ENCODE measurements around the gene ALAD.
"Not testable (repeated sequence)": the region's sequence is repeated elsewhere in the genome, so short reads cannot be mapped to it uniquely, and the experiment has no call there.

The ALAD gene

DNA sequence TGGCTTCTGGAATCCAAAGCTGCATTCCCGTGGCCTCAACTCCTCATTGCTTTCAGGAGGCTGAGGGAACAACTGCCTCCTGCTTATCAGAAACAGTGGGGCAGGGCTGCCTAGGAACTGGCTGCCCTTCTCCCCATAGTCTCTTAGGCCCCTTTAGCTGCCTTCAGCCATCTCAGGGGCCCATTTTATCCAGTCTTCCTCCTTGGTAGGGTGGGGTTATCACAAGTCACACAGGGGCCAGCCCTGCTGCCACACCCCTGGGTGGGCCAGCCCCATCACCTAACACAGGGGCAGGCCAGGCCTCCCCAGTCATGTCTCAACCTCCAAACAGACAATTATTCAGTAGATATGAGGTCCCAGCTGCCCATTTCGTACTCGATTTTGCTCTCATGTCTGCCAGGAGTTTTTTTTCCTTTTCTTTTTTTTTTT lies 3.9 kb downstream of the ALAD start:
- DNase-seq, result no peak

DNA sequence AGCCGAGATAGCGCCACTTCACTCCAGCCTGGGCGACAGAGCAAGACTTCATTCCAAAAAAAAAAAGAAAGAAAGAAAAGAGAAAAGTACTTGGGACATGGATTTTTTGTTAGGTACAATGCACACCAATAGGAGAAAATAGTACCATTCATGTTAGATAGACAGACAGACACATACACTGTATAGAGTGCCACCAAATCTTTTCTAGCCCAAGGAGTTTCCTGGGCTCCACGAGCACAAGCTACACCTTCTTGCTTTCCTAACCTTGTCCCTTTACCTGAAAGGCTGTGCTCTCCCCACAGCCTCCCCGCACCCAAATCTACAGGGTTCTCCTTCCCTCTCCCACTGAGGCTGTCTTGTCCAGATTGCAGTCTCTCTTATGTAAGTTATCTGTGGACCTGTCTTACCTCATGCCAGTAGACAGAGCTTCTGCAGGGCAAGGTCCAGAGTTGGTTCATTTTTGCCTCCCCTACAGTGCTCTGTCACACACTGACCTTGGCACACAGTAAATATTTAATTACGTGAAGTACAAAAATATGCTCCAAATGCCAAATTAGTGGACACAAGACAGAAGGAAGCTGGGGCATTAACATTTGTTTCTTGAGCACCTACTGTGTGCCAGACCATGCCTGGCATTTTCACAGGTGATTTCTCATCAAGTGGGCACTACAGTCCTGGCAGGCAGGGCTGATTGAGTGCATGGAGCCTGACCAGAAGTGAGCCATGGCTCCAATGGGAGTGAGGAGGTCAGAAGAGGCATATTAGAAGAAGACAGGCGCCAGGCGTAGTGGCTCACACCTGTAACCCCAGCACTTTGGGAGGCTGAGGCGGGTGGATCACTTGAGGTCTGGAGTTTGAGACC lies 5.9 kb downstream of the ALAD start:
- no peak for DNase-seq

DNA sequence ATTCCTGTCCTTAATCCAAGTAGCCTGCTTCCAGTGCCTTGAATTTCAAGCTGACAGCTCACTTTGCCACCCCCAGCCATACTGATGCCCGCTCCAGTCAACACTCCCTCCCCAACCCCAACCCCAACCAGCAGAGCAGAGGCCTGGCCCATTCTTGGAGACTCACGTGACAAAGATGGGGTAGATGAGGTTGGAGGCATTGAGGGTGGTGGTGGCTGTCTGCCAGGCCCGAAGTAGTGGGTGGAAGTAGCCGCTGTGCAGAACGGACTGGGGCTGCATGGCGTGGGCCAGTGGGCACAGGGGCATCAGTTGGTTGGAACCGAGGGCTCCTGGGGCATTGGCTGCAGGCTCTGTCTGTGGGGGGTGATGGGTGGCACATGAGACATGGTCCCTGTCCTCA lies 7.8 kb downstream of the ALAD start:
- DNase-seq, result no peak

DNA sequence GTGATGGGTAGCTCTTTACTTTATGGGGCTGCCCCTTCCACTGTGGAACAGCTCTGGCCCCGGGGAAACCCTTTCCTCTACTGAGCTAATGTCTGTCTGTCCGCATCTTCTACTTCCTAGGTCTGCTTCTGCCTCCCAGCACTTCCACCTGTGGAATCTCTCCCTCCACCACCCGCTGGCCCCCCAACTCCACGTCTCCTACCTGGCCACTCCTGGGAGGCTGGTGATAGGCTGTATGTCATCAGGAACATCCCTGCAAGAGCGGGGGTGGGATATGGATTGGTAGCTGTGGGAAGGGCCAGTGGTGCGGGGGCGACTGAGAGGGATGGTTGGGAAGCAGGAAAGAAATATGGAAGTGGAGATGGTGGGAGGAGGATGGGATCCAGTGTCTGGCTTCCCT lies 9.2 kb downstream of the ALAD start:
- DNase-seq, result no peak

DNA sequence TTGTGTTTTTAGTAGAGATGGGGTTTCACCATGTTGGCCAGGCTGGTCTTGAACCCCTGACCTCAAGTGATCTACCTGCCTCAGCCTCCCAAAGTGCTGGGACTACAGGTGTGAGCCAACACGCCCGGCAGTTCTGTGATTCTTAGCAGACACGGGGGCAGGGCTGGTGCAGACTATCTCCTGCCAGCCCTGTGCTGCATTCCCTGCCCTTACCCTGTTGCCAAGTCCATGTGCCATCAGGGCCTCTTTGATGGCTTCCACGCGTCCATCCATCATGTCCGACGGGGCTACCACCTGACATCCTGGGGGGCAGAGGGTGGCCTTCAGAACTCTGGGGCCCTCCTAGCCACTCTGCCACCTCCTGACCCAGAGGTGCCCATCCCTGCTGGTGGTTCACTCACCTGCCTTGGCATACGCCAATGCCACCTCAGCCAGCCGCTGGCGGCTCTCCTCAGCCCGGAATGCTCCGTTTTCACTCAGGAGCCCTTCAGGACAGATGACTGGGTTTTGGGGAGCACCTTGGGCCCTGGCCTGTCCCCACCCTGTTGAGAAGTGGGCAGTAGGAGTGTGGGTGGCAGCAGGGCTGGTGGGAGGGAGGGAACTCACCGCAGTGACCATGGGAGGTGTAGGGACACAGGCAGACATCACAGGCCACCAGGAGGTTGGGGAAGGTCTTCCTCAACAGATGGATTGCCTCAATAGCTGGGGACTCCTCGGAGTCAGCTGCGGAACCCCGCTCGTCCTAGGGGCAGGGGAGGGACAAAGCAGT lies 10.7 kb downstream of the ALAD start:
- no peak for DNase-seq

DNA sequence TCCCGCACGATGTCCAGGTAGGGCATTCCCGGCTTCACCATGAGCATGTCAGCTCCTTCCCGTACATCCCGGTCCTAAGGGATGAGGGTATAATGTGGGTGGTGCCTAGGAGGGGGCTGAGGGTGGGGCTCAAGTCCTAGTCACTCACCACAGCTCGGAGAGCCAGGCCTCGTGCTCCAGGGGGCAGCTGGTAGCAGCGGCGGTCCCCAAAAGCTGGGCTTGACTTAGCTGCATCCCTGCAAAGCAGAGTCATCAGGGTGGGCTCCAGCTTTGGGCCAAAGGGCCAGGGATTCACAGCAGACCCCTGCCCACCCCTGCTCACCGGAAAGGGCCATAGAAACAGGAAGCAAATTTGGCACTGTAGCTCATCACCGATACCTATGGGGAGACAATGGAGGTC lies 11.6 kb downstream of the ALAD start:
- no peak for DNase-seq

DNA sequence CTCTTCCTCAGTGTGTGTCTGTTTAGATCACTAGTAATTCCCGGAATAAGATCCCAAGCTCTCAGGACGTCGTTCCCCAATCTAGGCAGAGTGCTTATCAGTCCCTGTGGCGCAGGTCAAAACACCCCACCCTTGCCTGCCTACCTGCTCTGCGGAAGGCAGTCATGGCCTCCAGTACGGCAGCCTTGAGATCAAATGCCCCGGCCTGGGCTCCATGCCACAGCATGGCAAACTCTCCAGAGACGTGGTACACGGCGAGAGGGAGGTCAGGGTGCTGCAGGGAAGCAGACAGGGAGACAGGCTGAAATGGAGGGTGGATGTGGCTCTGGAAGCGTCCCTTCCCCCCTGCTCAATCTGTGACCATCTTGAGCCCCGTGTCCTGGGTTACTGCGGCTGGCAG lies 12.3 kb downstream of the ALAD start:
- DNase-seq, result no peak

DNA sequence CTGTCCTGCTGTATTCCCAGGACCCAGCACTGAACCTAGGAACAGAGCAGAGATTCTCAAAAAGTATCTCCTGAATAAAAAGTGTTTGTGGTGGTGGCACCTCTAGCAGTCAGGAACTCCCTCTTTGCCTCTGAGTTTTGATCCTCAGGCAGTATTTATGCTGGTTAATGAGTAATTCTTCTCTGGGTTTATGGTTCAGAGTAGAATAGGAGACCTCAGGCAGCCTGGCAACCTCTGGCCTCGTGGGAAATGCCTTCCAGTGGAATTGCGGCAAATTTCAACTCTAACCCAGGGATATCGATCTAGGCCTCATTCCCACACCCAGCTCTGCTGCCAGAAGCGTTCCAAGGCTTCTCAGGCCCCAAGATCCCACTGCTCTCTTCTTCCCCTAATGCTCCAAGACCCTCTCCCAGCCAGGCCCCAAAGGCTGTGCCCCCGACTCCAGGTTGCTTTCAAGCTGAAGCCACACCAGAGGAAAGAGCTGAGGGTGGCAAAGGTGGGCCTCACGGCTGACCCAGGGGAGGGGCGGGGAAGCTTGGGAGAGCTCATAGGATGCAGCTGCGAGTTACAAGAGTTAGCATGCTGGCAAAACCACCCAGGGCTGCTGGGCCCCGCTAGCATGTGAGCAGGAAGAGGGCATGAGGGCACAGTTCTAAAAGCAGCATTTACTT lies 13.4 kb downstream of the ALAD start:
- DNase-seq, result no peak

DNA sequence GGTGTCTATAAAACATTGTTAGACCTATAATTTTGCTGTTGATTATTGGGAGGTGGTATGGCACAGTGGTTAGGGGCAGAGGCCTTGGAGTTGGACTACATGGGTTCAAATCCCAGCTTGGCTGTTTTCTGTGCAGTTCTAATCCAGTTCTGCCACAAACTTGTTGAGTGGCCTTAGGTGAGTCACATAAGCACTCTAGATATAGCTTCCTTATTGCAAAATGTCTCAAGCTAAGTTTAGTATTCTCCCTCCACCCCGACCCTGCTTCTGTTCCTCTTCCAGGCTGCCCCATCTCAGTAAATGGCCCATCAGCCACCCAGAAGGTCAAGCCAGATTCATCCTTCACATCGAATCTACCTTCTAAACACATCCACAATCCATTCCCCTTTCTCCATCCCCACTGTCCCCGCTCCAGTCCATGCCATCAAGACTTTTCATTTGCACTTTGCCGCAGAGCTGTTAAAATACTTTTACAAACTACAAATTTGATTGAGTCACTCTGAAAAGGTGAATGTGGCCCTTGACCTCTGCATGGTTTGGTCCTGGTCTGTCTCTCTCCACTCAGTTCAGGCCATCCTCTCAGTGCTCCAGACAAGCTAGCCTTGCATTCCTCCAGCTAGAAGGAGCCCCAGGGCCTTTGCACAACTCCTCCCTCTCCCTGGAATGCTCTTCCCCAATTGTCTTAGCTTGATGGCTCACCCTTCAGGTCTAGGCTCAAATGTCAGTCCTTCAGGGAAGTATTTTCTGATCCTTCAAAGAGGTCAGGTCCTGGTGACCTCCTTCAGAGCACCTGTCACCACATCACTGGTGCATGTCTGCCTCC lies 14.3 kb downstream of the ALAD start:
- DNase-seq, result no peak

DNA sequence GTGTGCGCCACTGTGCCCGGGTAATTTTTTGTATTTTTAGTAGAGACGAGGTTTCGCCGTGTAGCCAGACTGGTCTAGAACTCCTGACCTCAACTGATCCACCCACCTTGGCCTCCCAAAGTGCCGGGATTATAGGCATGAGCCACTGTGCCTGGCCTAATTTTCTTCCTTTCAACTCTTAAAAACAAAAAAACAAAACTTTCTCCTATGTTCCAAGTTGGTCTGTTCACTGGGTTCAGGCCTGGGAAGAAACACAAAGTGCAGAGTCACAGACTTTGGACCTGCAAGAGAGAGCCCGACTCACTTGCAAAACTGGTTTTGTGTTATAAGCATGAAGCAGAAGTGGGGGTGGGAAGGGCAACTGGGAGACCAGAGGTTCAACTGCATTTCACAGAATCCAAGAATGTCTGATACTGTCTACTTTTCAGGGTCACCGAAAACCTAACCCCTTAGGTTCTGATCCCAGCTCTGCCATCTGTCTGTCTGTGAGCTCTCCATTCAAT lies 19.1 kb downstream of the ALAD start:
- DNase-seq, result no peak

DNA sequence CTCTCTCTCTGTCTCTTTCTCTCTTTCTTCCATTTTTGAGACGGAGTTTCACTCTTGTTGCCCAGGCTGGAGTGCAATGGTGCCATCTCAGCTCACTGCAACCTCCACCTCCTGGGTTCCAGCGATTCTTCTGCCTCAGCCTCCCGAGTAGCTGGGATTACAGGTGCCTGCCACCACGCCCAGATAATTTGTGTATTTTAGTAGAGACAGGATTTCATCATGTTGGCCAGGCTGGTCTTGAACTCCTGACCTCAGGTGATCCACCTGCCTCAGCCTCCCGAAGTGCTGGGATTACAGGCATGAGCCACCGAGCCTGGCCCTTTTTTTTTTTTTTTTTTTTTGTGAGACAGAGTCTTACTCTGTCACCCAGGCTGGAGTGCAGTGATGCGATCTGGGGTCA lies 19.6 kb downstream of the ALAD start:
- DNase-seq, result not testable (repeated sequence)

DNA sequence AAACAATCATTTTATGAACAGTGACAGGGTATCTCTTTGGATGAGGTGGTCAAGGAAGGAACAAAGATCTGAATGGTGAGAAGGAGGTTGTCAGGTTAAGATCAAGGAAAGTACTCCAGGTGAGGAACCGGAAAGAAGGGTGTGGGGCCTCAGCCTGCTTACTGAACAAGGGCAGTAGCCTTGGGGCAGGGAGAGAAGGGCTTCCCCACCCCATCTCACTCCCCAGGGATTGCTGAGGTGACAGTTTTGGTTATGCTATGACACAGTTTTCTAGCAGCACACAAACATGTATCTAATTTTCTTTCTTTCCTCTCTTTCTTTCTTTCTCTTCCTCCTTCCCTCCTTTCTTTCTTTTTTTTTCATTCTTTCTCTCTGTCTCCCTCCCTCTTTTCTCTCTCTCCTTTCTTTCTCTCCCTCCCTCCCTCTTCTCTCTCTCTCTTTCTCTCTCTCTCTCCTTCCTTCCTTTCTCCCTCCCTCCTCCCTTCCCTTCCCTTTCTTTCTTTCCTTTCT lies 20.2 kb downstream of the ALAD start:
- peak; percentile 22 for DNase-seq

DNA sequence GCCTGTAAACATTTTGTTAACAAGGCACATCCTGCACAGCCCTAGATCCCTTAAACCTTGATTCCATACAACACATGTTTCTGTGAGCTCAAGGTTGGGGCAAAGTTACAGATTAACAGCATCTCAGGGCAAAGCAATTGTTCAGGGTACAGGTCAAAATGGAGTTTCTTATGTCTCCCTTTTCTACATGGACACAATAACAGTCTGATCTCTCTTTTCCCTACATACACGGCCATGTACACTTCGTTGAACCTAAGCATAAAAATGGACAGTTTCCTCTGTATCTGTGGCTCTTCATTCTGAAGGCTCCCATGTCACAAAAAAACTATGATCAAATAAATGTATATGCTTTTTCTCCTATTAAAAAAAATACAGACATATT lies 21.3 kb downstream of the ALAD start:
- DNase-seq, result not testable (repeated sequence)

DNA sequence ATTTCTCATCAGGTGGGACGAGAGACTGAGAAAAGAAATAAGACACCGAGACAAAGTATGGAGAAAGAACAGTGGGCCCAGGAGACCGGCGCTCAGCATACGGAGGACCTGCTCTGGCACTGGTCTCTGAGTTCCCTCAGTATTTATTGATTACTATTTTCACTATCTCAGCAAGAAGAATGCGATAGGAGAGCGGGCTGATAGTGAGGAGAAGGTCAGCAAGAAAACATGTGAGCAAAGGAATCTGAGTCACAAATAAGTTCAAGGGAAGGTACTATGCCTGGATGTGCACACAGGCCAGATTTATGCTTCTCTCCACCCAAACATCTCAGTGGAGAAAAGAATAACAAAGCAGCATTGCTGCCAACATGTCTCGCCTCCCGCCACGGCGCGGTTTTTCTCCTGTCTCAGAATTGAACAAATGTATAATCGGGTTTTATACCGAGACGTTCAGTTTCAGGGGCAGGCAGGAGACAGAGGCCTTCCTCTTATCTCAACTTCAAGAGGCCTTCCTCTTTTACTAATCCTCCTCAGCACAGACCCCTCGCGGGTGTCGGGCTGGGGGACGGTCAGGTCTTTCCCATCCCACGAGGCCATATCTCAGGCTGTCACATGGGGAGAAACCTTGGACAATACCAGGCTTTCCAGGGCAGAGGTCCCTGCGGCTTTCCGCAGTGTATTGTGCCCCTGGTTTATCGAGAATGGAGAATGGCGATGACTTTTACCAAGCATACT lies 21.8 kb downstream of the ALAD start:
- DNase-seq, result not testable (repeated sequence)

DNA sequence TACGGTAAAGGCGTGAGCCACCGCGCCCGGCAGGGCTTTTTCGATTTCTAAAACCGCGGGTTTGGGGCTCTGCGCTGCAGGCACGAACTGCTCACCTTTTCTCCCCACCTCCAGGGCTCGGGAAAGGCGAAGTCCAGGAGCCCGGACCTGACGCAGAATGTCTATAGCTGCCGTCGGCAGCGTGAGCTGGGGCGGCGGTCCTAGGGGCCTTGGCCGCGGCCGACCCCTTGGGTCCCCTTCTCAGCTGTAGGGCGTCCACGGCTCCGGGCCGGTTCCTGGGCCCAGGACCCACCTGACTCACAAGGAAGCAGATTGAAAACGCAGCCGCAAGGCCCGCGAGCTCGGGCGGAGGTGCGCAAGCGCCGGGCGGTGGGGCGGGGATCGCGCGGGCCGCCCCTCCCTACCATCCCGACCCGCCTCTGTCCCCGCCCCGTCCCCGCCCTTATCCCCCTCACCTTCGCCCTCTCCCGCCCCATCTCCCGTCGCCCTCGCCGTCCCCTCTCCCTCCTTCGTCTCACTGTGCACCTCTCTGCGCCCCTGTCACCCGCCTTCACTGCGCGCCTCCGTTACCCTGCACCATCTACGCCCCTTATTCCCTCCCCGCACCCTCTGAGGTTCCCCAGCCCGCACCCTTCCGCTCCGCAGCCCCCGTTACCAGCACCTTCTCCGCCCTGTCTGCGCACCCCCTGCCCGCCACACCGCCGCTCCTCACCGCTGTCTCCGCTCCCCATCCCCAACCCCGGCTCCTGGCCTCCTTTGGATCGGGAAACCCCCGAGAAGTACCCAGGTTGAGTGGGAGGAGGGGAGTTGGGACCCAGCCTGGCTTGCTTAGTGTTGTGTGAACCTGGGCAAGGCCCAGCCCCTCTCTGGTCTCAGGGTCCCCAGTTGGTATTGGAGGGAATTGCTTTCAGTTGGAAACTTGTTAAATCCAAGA lies 24.2 kb downstream of the ALAD start, which contains the start of gene HDHD3:
Gene HDHD3, minus strand, starts transcription at position 353 of the 934 bp plus-strand sequence. CDS start 2,632 bp downstream, outside the sequence.
- DNase-seq, result peak; percentile 89

DNA sequence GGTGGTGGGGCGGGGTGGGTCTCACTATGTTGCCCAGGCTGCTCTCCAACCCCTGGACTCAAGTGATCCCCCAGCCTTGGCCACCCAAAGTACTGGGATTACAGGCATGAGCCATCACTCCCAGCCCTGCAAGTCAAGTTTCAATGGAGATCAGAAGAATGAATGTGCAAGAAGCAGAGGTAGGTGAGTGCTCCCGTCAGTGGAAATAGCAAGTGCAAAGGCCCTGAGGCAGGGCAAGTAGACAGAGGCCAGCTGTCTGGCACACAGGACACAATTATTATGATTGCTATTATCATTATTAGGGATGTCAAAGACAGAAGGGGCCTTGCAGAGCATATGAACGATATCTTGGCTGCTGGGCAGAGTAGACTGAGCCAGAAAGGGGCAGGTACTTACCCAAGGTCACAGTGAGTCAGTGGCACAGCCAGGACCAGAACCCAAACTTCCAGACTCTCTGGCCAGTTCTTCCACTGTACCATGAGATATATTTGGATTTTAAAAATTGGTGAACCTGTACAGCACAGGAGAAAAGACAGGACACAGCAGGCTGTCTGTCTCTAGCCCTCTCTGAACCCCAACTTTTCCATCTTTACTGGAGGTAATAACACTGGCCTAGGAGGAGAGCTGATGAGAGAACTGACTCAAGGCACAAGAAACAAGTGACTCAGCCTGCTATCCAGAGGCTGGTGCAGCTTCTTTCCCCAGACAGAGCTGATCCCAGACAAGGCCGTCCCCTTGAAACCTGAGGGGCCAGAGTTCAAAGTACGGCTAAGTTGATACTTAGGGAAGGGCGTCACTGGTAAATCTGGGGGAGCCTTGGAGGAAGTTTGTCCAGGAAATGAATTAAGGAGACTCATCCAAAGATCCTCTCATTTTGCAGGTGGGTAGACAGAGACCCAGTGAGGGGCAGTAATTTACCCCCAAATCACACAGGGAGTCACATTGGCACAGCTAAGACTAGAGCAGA lies 25.7 kb downstream of the ALAD start:
- peak; percentile 24 for DNase-seq

DNA sequence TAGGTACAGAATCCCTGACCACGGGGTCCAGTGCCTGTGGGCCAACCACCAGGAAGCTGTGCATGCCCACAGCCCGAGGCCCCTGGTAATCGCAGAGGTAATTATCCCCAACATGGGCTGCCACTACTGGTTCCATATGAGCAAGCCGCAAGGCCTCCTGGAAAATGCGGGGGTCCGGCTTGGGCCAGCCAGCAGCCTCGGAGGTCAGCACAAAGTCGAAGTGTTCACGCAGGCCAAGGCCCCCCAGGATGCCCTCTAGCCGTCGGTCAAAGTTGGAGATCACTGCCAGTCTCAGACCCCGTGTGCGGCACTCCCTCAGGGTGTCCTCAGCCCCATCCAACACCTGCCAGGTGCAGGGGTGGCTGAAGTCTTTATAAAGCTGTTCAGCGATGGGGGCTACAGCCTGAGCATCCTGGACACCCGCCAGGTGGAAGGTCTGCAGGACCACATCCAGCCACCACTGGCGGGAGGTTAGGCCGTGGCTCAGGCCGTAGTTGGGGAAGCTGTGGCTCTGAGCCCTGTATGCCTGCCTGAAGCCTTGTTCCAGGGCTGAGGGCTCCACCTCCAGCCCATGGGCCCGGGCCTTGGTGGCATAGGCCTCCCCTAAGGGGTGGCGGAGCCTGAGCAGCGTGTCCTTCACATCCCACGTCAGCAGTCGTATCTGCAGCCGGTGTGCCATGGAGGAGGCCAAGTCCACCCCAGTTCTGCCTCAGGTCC lies 27.2 kb downstream of the ALAD start:
- DNase-seq, result no peak

DNA sequence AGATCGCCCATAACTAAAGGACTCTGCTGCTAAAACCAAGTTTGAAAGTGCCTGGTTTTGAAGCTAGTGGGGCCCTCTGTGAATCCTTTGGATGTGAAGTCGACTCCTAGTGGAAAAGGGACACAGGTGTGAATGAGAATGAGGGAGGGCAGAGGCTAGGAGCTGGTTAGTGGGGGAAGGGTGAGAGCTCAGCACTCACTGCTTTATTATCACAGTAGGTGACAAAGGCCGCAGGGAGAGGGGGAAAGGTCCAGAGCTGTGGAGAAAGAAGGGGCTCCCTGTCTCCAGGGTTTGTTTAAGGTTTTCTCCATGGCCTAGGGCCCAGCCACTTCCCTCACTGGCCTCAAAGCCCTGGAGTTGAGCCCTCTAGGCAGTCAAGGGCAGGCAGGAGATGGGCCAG lies 27.8 kb downstream of the ALAD start:
- DNase-seq, result no peak

All from activated CD4-positive, alpha-beta T cell treated with anti-CD3 and anti-CD28 coated beads, Interleukin-2, Interleukin-6, amounts not matched to agents 100 ng/mL and 50 ng/mL, durations not matched to agents 16 hours and 8 hours (primary cell).